Ascending aorta (tissue), 2 donors: ENCODE data around the gene DAPP1. TPM values are rescaled to one million over a fixed set of nuclear protein-coding genes. Genes with fewer than 3 reads are reported as not detected.
A peak's percentile ranks its signal among the peaks of the same experiment; 100 is the strongest.
"Not testable (repeated sequence)": the region's sequence is repeated elsewhere in the genome, so short reads cannot be mapped to it uniquely, and the experiment has no call there.

ENCODE experiments used
- DNase-seq, 2 donors: peaks; one replicate each; pipeline ENCODE4 v3.0.0-alpha.2; 2019; ENCODE audit warnings: low spot score in 2 of 2
- H3K27ac ChIP-seq, 2 donors: fragments of 200-600 bp; sonication (generic); one replicate each; pipeline ENCODE4 v1.5.1; 2016 to 2017; ENCODE audit warnings: mild to moderate bottlenecking in 1 of 2
- H3K27me3 ChIP-seq: fragments of 200-600 bp; sonication (generic); one replicate; pipeline ENCODE4 v1.5.1; 2017
- H3K36me3 ChIP-seq, 2 donors: fragments of 200-600 bp; sonication (generic); one replicate each; pipeline ENCODE4 v1.5.1; 2016
- H3K4me1 ChIP-seq, 2 donors: fragments of 200-600 bp; sonication (generic); one replicate each; pipeline ENCODE4 v1.5.1; 2016 to 2017; ENCODE audit warnings: mild to moderate bottlenecking in 1 of 2
- H3K4me3 ChIP-seq, 2 donors: fragments of 200-600 bp; sonication (generic); one replicate each; pipeline ENCODE4 v1.5.1; 2016 to 2017; ENCODE audit warnings: mild to moderate bottlenecking in 1 of 2
- H3K9me3 ChIP-seq, 2 donors: fragments of 200-600 bp; sonication (generic); one replicate each; pipeline ENCODE4 v1.5.1; 2016
- CTCF ChIP-seq, 3 experiments: fragments of 200-600 bp in 2 of 3; fragments of 450-650 bp in 1 of 3; sonication (generic) in 2 of 3; IDR thresholded peaks; one replicate each; pipeline ENCODE4 v1.5.1; 2016 to 2019; ENCODE audit warnings: antibody characterized with exemption in 3 of 3, mild to moderate bottlenecking in 1 of 3, moderate library complexity in 1 of 3
- intact Hi-C: fragments of 100-400 bp; cut with DNase I; formaldehyde crosslinking; loops from one replicate; pipeline ENCODE4 v1.15.1; 2023
- total RNA-seq: library from RNA; depleted of rRNA; stranded (reverse); fragments of >200 nt; gene quantifications from one replicate; pipeline ENCODE4 v1.1.0, GENCODE V29; 2016

Gene DAPP1
- not detected for total RNA-seq

- no peak for TF ChIP-seq CTCF (IDR thresholded peaks at IDR 0.05)
- Histone ChIP-seq H3K36me3 (no peaks in the 10 kb centered on the region), H3K27me3 (no peaks in the 10 kb centered on the region), H3K4me3 (peak within 1 kb of the TSS in 1 of 2 donors; percentile 26), H3K9me3 (no peaks in the 10 kb centered on the region), H3K4me1 (no peaks in the 10 kb centered on the region), H3K27ac (no peak within 1 kb of the TSS)
- peak; percentile 33 to 69 for DNase-seq
- intact Hi-C loops = no loop called here
These were observed at the start of gene DAPP1 for GRCh38 chr4:99816545-99817308. DAPP1 (plus strand) TSS chr4:99816827; CDS start chr4:99816914, 87 bp downstream.

- H3K9me3 ChIP-seq, DNase-seq, H3K4me3 ChIP-seq, H3K27me3 ChIP-seq, H3K27ac ChIP-seq, intact Hi-C loops, H3K4me1 ChIP-seq, H3K36me3 ChIP-seq: not testable (repeated sequence)
These were observed 45.8 kb upstream of the DAPP1 start for GRCh38 chr4:99770842-99771241.

GRCh38 chr4:99783940-99784339, 32.7 kb upstream of the DAPP1 start:
- no peak for DNase-seq
- H3K4me1 ChIP-seq = no peaks in the 10 kb centered on the region

GRCh38 chr4:99784842-99785241, 31.8 kb upstream of the DAPP1 start:
- Histone ChIP-seq H3K9me3 (no peaks in the 10 kb centered on the region), H3K36me3 (no peaks in the 10 kb centered on the region), H3K27ac (no peak overlapping the region), H3K4me1 (no peaks in the 10 kb centered on the region), H3K4me3 (no peak overlapping the region), H3K27me3 (no peaks in the 10 kb centered on the region)
- DNase-seq = no peak
- intact Hi-C loops = no loop called here
- no peak for TF ChIP-seq CTCF (IDR thresholded peaks at IDR 0.05)

More at GRCh38 chr4:99783940-99784339, 32.7 kb upstream of the DAPP1 start:
- TF ChIP-seq CTCF (IDR thresholded peaks at IDR 0.05) = no peak
- Histone ChIP-seq H3K36me3 (no peaks in the 10 kb centered on the region), H3K4me3 (no peak overlapping the region), H3K27me3 (no peaks in the 10 kb centered on the region), H3K27ac (no peak overlapping the region), H3K9me3 (no peaks in the 10 kb centered on the region)
- intact Hi-C loops = no loop called here

GRCh38 chr4:99790796-99791617, 25.6 kb upstream of the DAPP1 start:
- H3K9me3 ChIP-seq = no peaks in the 10 kb centered on the region
- intact Hi-C loops = no loop called here
- H3K36me3 ChIP-seq = no peaks in the 10 kb centered on the region
- no peak overlapping the region for H3K27ac ChIP-seq
- no peak for TF ChIP-seq CTCF (IDR thresholded peaks at IDR 0.05)
- no peak for DNase-seq
- H3K4me1 ChIP-seq = peaks cover 0 to 3% of the 10 kb centered on the region in 2 donors
- H3K4me3 ChIP-seq = no peak overlapping the region
- no peaks in the 10 kb centered on the region for H3K27me3 ChIP-seq
